ENCODE data around the gene C9orf78.

The C9orf78 gene

DNA sequence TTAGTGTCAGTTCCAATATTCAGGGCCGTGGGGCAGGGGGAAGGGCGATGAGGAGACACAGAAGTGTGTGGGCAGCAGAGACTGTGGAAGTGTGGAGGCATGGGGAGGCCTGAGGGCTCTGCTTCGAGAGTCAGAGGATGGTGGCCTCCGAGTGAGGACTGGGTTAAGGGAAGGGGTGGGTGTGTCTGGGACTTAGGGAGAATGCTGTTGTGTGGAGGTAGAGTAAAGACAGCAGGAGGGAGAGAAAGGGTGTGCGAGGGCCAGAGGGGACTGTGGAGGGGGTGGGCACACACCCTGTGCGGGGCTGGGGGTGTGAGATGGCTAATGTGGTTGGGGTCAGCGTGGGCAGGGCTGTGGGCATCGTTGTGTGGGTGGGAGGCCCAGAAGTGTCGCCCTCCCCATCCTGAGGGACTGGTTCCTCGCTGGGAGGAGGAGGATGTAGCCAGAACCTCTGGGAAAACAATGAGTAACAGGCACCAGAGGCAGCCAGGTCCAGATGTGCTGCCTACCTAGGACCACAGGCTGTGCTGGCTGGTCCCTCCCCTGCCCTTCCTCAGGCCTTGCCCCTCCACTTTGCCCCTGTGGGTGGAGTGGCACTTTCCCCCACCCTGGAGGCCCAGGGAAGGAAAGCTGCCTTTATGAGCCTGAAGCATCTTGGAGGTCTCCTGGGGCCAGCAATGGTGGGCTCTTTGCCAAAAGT is 4.4 kb upstream of the C9orf78 start:
- DNase-seq: no peak

DNA sequence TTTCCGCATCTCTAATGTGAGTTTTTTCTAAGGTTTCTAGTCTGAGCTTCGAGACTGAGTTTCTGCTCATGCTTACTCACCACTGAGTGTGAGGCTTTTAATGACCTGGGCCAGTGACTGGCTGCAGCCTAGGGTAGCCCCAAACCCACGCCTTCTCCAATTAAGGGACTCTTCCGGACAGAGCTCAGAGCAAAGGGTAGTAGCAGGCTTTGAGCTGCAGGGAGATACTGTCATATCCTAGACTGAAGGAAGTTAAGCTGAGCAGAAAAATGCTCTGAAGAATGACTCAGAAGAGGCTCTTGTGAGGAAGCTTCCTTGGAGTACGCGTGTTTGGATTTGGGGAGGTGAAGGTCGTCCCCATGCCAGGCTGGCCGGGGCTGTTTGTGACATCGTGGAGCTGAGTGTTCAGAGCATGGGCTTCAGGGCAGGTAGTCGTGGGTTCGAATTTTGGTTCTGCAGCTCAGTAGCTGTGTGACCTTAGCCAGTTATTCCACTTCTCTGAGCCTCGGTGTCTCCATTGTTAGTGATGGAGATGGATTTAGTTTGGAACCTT is 3.7 kb upstream of the C9orf78 start:
- DNase-seq: no peak

DNA sequence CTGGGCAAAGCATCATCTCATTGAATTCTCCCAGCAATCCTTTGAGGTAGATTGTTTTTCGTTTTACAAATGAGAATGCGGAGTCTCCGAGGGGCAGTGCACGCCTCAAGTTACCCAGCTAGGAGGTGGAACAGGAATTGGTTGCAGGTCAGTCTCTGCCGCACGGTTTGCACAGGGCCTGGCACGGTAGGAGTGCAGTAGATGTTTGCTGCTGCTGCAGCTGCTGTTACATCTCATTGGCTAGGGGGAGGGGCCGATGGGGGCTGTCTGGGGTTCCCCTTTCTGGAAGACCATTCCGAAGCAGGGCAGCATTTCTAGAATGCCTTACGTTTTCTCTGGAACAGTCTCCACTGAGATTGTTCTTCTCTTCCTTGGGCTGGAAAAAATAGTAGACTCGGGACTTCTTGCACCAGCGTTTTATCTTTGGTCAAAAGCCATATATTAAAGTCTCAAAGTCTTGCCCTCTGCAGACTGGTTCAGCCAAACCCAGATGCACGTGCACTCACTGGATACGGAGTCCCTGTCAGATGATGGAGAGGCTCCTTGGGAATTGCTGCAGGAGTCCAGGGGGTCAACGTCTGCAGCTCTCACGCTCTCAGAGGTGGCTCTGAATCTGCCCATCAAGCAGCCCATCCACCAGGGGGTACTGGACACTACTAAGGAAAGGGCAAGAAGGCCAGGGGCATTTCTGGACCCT is 1.4 kb upstream of the C9orf78 start:
- no peak for DNase-seq

GRCh38 chr9:129835860-129836223 is 767 bp upstream of the C9orf78 start:
- no peak for DNase-seq

DNA sequence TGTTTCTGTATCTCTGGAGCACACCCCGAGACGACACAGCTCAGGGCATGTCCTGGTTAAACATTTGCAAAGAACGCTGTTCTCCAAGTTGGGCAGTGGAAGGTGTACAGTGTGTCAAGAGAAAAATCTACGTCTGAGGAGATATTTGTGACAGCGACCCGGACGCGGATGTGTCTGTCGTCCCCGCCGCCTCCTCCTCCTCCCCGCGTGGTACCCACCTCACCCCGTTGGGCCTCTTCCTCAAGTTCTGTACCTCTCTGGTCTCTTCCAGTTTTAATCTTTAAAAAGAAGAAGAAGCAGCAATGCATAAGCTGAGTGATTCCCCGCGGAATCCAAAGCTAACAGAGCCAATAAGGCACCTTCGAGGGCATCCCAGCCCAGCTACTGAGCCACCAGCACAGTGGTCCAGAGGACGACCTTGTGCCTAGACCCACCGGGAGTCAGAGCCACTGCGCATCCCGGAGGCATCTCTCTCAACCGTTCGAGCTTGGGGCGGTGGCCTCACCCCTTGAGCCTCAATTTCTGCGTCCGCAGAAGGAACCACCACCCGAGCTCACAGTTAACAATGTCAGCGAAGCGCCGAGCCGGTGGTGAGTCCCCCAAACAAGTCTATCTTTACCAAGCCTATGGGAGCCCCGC is 467 bp downstream of the C9orf78 start:
- no peak for DNase-seq

GRCh38 chr9:129832982-129833381 is 2.1 kb downstream of the C9orf78 start:
- no peak for DNase-seq

DNA sequence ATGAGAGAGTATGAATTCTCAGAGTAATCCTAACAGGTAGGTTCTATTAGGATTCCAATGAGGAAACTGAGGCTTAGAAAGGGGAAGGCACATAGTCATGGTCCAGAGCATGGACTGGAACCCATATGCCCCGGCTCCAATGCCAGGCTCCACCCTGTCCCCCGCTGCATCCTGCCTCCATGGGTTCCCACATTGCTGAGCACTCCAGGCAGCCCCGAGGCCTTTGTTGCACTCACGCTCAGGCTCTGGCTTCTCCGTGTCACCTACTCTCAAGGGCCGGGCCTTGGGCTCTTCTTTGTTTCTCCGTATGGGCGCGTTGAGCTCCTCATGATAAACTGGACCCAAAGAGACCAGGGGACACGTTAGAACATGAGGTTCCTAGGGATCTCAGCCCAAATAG is 6.1 kb downstream of the C9orf78 start:
- no peak for DNase-seq

GRCh38 chr9:129828051-129828450 is 7.0 kb downstream of the C9orf78 start:
- no peak for DNase-seq

DNA sequence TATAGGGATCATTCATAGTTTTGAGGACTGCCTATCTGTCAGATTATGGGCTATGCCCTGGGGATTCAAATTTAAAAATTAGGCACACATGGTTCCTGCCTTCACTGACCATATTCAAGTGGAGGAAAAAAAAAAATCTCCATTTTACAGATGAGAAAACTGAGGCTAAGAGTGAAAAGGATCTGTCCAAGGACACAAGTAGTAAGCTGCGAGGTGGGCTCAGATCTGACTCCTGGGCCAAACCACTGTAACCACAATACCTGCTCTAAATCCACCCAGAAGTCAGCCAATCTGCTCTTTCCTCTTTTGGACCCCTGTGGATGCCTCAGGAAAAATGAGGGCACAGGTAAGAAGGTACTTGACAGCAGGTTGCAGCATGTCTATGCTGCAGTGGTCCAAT is 8.3 kb downstream of the C9orf78 start:
- no peak for DNase-seq

GRCh38 chr9:129826344-129826743 is 8.7 kb downstream of the C9orf78 start:
- DNase-seq: no peak

DNA sequence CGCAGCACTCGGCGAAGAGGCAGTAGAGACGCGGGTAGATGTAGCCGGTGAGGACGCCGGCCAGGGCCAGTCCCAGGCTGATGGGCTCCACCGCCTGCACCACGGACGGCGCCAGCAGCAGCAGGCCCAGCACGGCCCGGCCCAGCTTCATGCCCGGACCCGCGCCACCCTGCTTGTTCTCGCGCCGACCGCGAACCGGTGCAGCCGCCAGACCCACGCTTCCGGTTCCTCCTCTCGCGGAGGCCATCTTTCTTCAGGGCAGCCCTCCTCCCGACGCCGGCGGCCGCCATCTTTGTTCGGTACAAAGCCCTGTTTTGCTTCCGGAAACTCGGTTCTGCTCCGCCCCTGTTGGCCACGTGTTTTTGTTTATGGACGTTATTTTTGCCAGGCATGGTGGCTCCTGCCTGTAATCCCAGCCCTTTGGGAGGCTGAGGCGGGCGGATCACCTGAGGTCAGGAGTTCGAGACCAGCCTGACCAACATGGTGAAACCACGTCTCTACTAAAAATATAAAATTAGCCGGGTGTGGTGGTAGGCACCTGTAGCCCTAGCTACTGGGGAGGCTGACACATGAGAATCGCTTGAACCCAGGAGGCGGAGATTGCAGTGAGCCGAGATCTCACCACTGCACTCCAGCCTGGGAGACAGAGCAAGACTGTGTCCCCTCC is 11.0 kb downstream of the C9orf78 start, which contains the start of gene TOR1A:
TSS of gene TOR1A (minus strand) at position 202 of the 667 bp plus-strand sequence. CDS start at position 151, 51 bp downstream.
- DNase-seq: peak; percentile 84

DNA sequence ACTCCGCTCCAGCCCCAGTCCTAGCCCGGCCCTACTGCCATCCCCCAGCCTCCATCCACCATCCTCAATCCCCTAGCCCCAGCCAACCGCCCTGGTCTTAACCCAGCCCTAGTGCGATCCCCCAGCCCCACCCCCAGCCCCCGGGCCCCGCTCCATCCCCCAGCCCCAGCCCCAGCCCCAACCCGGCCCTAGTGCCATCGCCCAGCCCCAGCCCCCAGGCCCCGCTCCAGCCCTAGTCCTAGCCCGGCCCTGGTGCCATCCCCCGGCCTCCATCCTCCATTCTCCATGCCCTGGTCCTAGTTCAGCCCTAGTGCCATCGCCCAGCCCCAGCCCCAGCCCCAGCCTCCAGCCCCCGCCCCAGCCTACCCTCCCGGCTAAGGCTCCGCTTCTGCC is 11.5 kb downstream of the C9orf78 start:
- DNase-seq: no peak

GRCh38 chr9:129822898-129823541 is 12.1 kb downstream of the C9orf78 start:
- DNase-seq: no peak

- DNase-seq: no peak
These were observed 18.3 kb downstream of the C9orf78 start for GRCh38 chr9:129816501-129817435.

DNA sequence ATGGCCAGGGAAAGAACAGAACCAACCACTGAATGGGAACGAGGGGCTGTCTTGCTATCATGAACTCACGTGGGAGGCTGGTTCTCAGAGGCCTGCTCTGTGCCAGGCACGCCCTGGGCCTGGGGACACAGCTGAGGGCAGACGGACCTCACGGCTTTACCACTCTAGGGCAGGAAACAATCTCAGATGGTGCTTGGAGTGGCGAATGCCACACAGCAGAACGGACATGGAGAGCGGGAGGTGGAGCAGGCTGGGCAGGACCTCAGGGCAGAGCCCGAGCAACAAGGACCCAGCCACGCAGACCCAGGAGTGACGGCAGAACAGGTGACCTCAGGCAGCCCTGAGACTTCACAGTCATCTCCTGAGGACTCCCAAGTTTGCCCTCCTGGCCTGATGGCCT is 19.8 kb downstream of the C9orf78 start:
- no peak for DNase-seq

- DNase-seq: no peak
These were observed 20.4 kb downstream of the C9orf78 start for GRCh38 chr9:129814432-129815223.

- DNase-seq: no peak
These were observed 21.4 kb downstream of the C9orf78 start for GRCh38 chr9:129813661-129814060.

GRCh38 chr9:129812385-129812784 is 22.7 kb downstream of the C9orf78 start:
- no peak for DNase-seq

- no peak for DNase-seq
These were observed 23.1 kb downstream of the C9orf78 start for GRCh38 chr9:129811967-129812363.

GRCh38 chr9:129810788-129811187 is 24.3 kb downstream of the C9orf78 start:
- DNase-seq: no peak

- DNase-seq: no peak
These were observed 25.0 kb downstream of the C9orf78 start for GRCh38 chr9:129810116-129810515.

Measured in activated gamma-delta T cell (primary cell).